DLD1 (cell line): ENCODE data around the gene FAM9C.

Experiments
- in situ Hi-C: cut with HindIII; loops from 2 replicates; pipeline ENCODE4 v1.10.0; 2017; ENCODE audit warnings: low sequenced_read_pairs

Gene FAM9C

DNA sequence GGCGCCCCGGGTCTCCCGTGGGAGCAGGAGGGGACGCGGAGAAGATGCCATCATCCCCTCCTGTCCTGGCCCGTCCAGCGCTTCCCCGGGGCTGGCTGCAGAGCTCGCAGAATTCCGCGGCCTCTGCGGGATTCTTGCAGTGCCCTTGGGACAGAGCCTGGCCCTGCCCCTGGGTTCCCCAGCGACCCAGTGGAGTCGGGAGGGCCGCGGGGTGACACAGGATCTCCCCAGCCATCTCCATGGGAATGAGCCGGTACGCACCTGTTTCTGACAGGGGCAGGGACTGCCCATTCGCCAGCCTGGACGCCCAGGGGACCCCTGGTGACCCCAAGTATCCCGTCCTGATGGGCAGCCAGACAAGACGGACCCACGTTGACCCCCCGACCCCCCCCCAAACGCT, 482 bp downstream of the FAM9C start:
- in situ Hi-C loops = no loop called here

GRCh38 chrX:13043138-13043537, 1.3 kb downstream of the FAM9C start:
- in situ Hi-C loops = no loop called here

DNA sequence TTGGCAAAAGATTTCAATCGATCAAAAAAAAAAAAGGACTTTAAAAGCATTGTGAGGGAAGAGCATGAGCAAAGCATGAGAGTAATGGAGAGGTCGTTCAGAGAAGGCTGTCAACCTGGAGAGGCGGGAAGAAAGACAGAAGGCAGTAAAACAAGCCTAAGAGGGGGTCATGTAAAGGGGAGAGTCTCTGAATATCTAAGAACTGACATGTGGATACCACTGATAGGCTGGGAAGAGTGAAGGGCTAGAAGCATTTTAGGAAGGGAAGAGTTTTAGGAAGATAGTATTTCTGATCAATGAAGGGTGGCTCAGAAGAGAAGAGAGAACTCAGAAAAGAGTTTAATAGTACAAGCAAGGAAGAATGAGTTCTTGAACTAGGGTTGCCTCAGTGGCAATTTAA, 7.5 kb downstream of the FAM9C start:
- in situ Hi-C loops = no loop called here

DNA sequence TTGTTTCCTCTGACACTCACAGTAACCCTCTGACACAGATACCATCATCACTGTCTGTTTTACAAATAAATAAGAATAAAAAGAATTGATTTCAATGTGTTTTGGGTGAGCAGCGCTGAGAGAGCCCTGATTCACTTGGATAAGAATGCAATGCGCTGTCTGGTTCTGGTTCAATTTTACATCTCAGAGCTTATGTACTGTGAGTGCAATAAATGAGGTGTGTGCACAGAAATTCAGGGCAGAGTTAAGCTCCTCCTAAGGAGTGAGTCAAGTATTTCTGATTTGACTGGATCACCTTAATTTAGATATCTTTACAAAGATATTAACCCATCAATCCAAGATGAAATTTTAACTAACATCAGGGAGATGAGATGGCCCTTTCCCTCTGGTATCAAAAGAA, 11.2 kb downstream of the FAM9C start:
- in situ Hi-C loops = no loop called here

- in situ Hi-C loops = no loop called here
Observed at GRCh38 chrX:13029887-13030771, 14.3 kb downstream of the FAM9C start.

DNA sequence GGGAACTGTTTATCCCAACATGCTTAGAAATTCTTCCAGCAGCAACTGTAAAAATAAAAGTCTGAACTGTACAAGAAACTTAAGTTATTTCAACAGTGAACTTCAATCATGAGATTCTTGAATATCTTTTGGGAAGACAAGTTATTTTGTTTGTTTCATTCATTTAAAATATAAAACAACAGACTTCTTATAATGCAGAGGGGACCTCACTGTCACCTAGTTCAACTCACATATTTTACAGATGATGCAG, 14.9 kb downstream of the FAM9C start:
- in situ Hi-C loops = no loop called here

DNA sequence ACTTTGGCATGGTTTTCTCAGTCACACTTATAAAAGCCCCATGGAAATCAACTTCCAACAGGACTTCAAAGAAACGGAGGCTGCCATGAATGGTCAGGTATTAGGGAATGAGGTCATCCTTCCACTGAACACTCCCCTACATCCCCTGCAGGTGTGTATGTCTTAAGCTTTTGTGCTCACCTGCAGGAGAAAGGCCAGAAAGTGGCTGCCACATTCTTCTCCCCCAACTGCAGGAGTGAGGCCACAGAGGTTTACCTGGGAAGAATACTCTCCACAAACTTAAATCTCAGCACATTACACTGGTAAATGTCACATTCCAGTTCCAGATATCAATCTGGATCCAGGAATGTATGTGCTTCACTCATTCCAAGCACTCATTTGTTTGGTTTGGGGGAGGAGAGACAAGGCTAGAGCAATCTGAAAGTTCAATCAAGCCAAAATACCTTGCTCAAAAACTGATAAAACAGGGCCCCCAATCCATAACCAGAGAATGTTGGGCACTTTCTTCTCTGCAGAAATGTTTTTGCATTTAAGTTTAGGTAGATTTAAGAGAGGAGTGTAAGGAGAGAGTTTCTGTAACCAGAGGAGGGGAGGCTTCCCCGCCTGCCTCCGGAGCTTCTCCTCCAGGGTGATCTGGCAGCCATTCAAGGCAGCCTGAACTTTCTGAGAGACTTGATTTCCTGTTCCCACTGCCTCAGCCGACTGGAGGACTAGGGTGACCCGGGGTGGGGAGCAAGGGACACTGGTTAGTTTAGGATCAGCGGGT, 15.4 kb downstream of the FAM9C start:
- in situ Hi-C loops = no loop called here

DNA sequence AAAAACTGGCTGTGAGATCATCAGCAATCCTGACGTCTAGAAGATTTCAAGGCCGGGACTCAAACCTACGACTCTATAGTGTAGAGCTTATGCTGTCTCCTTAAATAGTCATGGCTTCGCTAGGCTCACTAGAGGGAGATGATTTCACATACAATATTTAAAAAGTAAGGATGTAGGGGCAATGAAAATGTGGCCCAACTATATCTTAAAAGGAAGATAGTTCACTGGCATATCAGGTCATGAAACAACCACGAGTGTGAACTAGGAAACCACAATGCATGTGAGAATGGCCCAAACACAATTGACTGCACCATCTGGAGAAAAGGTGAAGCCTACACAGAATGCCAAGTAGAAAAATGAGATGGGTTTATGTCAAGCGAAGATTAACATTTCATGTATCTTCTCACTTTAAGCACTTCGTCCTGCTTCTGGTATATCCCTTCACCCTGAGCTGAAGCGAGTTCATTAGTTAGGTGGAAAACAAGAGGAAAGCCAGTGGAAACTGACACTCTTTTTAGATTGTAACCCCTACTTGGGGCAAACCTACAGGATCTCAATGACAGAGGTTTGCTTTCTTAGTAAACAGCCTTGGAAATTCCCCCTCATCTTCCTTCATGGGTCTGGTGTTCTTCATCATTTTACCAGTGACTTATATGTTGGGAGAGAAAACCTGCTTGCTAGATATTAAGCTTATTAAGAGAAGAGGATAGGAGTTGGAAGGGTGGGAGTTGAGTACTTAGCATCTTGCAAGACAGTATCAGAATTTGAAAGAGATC, 17.4 kb downstream of the FAM9C start:
- in situ Hi-C loops = no loop called here

GRCh38 chrX:13024986-13025385, 19.4 kb downstream of the FAM9C start:
- in situ Hi-C loops = no loop called here

DNA sequence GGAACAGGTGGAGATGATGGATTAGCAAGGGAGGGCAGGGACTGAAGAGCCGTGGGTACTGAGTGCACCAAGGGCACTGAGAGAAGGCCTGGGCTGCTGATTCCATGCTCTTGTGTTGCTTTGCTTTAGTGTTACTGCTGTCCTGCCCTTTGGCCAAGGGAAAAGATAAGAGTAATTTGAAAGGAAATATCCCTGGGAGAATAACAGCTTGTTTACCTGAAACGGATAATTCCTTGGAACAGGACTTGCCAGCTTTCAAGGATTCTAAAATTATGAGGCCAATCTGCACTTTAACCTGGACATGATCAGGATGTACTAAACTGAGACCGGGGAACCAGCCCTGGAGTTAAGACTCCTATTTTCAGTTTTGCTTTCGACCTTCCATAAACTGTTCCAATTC, 20.4 kb downstream of the FAM9C start:
- in situ Hi-C loops = no loop called here

DNA sequence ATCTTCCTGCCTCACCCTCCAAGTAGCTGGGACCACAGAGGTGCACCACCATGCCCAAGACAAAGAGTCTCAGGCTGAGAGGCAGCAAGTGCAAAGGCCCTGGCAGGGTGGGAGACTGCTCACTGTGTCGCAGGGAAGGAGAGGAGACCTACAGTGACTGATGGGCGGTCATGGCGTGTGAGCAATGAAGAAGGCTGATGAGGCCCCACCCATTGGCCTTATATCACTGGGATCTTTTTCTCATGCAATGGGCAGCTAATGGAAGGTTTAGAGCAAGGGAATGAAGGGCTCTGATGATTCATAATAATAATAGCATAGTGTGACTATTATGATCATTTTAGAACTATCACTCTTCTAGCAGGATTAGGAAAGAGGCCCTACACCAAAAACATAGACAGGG, 20.9 kb downstream of the FAM9C start:
- in situ Hi-C loops = no loop called here

DNA sequence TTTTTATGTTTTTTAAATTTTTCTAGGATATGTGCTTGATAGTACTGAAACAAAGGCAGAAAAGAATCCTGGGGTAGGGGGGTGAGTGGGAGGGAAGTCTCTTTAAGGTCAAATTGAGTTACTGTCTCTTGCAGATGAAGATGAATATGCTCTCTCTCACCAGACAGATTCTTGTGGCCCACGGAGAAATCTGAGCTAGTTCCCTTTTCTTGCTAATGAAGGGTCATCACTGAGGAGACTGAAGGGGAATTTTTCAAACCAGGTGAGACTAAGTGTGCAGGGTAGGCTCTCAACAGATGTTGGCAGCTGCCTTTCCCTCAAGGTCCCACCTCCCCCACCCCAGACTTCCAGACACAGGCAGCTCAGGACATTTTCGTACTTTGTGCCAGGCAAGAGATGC, 21.5 kb downstream of the FAM9C start:
- in situ Hi-C loops = no loop called here

DNA sequence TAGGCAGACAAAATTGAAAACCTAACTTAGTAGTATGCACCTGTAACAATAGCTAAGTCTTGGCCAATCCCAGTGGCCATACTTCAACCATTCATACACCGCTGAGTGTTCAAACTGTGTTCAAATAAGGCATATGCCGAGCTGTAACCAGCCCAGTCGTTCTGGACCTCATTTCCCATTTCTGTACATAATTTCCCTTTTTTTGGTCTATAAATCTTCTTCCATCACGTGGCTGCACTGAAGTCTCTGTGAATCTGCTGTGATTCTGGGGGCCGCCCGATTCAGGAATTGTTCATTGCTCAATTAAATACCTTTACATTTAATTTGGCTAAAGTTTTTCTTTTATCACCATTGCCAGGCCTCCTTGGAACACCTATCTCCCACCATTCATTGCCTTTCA, 27.7 kb downstream of the FAM9C start:
- in situ Hi-C loops = loop anchor here (10.0 kb wide), 1 partner anchor 458 kb away; no protein-coding TSS in a partner anchor

- in situ Hi-C loops = loop anchor here (10.0 kb wide), 1 partner anchor 459 kb away; no protein-coding TSS in a partner anchor
Observed at GRCh38 chrX:13015536-13016236, 28.7 kb downstream of the FAM9C start.

DNA sequence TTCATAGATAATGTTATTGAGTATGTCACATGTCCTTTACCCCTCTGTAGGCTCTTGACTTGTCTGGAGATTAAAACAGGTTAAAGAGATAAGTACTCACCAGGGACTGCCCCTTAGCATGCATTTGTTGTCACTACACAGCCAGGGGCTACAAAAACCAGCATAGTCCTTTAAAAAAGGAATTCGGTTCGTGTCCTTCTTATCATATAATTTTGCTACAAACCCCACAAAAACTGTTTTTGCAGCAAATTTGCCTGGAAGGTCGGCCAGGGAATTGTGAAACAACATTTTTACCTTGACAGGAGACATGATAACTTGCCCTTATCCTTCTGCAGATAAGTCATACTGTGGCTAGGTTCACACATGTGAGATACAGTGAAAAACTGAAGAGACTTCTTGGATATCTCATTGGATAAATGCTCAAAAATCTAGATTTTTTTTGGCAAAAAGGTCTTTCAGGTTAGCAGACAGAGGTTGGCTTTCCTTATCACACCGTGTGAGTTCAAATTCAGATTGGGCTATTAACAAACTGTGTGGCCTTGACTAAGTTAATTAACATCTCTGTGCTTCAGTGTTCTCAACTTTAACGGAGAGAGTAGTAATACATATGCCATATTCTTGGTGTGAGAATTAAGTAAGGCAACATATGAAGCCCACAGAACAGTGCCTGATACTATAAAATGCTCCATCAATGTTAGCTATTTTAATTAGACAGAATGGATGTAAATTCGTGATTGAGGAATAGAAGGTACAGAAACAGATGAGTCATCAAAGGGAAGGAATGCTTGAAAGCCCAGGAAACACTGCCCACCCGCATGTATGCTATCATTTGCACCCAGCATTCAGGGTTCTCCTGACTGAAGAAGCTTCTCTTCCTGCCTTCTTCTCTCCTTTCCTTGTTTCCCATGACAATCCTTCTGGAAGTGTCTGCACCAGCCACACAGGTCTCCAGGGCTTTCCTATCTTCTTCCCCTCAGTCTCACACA, 30.0 kb downstream of the FAM9C start:
- in situ Hi-C loops = loop anchor here (10.0 kb wide), 1 partner anchor 460 kb away; no protein-coding TSS in a partner anchor

- in situ Hi-C loops = loop anchor here (10.0 kb wide), 1 partner anchor 461 kb away; no protein-coding TSS in a partner anchor
Observed at GRCh38 chrX:13013363-13014110, 30.9 kb downstream of the FAM9C start.

GRCh38 chrX:13010546-13010945, 33.9 kb downstream of the FAM9C start:
- in situ Hi-C loops = loop anchor here (10.0 kb wide), 1 partner anchor 464 kb away; no protein-coding TSS in a partner anchor

GRCh38 chrX:13009844-13010243, 34.6 kb downstream of the FAM9C start:
- in situ Hi-C loops = loop anchor here (10.0 kb wide), 1 partner anchor 465 kb away; no protein-coding TSS in a partner anchor

DNA sequence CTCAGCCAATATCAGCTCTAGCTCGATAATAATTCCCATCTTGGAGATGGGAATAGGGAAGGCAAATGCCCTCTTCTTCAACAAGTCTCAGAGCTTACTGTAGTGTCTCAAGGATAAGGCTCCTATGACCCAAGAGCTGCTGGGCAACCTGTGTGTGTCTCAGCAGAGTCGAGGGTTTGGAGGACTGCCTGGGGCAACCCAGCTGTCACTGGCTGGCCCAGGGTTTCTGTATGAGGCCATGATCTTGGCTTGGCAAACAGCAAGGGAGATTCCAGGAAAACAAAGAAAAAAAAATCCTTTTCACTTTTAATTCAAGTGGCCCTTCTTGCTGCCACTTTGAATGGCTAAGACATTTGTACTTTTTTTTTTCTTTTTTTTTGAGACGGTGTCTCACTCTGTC, 35.1 kb downstream of the FAM9C start:
- in situ Hi-C loops = no loop called here
